Kidney capillary endothelial cell (primary cell): ENCODE data around the gene GGA3.
"Not testable (repeated sequence)": the region's sequence is repeated elsewhere in the genome, so short reads cannot be mapped to it uniquely, and the experiment has no call there.

Source experiments
- DNase-seq: peaks from one replicate; pipeline ENCODE4 v3.0.0-alpha.2; 2018; ENCODE audit warnings: low spot score

Gene GGA3

DNA sequence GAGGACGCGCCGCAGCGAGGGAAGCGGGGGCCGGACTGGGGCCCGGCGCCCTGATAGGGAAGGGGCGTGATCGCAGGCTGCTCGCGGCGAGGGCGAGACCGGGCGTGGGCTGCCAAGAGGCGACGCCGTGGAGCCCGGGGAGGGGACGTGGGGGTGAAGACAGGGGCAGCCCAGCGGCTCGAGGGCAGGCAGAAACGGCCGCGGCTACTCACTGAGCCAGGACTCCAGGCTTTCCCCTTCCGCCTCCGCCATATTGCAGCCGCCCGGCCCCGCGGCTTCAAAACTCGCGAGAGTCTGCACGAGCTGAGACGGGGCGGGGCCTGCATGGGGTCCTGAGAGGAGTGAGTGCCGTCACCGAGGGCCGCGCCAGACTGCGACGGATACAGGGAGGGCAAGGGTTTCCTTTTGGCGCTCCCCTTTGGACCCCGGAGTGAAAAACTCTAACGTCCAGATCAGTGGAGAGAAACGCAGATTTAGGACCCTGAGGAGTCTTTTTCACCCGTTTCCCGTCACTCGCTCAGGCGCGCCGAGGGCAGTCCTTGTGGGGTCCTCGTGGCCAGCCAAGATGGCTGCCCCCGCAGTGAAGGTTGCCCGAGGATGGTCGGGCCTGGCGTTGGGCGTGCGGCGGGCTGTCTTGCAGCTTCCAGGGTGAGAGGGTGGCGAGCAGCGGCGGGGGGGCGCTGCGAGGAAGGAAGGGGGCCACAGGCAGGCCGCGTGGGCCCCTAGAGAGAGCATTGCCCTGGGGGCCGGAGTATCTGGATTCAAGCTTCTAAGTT, at the start of gene GGA3, which contains the start of gene MRPS7:
TSS of gene GGA3 (minus strand) at position 271 of the 776 bp plus-strand sequence. CDS start at position 252, 19 bp downstream.
TSS of gene MRPS7 (plus strand) at position 544 of the 776 bp plus-strand sequence. CDS start at position 566, 22 bp downstream.
- DNase-seq: peak; percentile 91

DNA sequence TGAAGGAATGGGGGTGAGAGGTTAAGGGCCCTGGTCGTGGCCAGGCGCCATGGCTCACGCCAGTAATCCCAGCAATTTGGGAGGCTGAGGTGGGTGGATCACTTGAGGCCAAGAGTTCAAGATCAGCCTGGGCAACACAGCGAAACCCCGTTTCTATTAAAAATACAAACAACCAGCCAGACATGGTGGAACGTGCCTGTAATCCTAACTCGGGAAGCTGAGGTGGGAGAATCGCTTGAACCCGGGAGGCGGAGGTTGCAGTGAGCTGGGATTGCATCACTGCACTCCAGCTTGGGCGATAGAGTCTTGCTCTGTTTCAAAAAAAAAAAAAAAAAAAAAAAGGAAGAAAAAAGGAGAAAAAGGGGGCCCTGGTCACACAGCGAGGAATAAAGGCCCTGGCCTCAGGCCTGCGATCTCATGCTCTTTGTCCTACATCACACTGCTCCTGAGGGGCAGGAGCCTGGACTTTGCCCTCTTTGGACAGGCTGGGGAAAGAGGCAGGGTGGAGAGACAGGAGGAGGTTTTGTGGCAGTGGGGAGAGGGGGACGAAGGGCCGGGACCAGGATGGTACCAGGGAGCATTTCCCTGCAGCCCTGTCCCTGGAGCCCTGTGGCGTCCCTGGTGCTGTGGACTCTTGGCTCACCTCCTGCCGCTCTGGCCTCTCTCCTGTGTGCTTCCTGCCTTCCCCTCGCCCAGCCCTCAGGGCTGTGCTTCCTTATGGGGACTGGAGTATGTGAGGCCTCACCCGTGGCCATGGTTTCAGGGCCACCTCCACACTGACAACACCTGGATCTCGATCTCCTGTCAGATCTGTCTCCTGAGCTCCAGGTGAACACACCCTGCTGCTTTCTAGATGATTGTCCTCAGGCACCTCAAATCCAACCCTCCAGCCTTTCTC, 47.6 kb upstream of the GGA3 start:
- DNase-seq: no peak

GRCh38 chr17:75307957-75308731, 46.7 kb upstream of the GGA3 start:
- no peak for DNase-seq

DNA sequence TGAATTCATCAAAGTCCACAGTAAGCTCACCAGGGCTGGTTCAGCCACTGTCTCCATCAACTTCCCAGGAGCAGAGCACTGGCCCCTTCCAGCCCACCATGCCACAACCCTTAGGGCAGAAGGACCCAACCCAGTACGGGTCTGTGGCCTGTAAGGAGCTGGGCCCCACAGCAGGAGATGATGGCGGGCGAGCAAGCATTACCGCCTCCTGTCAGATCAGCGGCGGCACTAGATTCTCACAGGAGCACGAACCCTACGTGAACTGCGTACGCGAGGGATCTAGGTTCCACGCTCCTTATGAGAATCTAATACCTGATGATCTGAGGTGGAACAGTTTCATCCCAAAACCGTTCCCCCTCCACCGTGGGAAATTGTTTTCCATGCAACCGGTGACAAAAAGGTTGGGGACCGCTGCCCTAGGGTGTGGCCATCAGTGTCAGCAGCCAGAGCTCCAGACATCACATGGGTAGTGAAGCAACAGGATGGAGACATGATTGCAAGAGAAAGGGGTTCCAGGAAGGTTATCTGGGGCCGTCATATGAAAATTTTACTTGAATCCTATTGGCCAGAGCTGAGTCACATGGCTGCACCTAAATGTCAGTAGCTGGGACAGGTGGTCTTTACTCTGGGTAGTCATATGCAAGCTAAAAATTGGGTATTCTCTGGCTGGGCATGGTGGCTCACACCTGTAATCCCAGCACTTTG, 40.2 kb upstream of the GGA3 start:
- DNase-seq: no peak

- no peak for DNase-seq
Measured at GRCh38 chr17:75301049-75301448, 39.6 kb upstream of the GGA3 start.

DNA sequence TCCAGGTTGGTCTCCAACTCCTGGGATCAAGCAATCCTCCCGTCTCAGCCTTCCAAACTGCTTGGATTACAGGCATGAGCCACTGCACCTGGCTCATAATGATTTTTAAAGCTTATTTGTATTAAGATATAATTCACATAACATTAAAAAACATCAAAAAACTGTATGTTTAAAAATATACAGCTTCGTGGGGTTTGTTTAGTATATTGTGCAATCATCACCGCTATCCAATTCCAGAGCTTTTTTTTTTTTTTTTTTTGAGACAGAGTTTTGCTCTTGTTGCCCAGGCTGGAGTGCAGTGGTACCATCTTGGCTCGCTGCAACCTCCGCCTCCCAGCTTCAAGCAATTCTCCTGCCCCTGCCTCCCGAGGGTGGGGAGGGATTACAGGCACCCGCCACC, 38.9 kb upstream of the GGA3 start:
- no peak for DNase-seq

- DNase-seq: no peak
Measured at GRCh38 chr17:75295201-75296158, 34.1 kb upstream of the GGA3 start.

- DNase-seq: not testable (repeated sequence)
Measured at GRCh38 chr17:75292810-75293448, 31.5 kb upstream of the GGA3 start.

DNA sequence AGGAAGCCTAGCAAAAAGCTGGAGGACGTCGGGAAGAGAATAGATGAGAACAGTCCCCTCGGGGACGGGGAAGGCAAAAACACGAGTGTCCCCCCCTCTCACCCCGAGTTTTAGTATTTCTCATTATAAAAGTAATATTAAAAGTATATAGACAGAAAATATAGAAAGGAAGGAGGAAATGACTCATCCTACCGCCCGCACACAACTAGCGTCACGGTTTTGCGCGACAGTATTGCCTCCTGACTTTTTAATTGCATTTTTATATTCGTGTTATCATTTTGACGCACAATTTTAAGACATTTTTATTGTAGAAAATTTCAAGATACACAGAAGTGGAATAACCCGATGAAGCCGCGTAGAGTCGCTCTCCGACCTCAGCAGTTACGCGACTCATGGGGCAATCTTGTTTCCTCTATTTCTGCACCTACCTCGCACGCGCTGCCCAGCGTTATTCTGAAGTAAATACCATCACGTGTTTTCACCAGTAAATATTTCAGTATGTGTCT, 28.5 kb upstream of the GGA3 start:
- peak; percentile 72 for DNase-seq

DNA sequence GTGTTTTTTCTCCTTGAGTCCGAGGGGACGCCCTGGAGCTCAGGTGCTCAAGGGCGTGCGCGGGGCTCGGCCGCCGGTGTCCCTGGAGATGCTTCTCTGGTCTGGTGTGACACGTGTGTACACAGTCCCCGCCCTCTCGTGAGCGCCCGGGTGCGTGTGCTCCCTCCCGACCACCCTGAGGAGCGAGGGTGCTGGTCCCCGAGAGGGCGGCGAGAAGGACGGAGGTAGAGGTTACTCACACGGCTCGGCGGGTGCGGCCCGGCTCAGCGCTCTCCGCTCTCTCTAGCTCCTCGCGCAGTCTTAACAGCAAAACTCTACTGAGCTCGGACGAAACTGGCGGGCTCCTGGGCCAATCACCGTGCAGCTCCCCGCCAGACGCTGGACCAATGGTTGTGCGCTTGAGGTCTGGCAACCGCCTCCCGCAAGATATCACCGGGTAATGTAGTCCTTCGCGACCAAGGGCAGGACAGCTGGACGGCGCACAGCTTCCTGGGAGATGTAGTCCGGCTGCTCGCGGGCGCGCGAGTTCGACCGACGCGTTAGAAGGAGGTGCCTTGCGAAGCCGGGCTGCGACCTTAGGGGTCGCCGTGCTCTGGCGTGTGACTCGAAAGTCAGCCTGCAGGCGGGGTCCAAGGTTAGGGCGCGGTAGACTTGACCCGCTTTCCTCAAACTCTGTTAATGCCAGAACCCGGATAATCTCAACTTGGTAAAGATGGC, 27.9 kb upstream of the GGA3 start, which contains the start of gene SLC25A19:
TSS of gene SLC25A19 (minus strand) at position 319 of the 717 bp plus-strand sequence. CDS start 2,669 bp downstream, outside the sequence.
- DNase-seq: peak; percentile 99

DNA sequence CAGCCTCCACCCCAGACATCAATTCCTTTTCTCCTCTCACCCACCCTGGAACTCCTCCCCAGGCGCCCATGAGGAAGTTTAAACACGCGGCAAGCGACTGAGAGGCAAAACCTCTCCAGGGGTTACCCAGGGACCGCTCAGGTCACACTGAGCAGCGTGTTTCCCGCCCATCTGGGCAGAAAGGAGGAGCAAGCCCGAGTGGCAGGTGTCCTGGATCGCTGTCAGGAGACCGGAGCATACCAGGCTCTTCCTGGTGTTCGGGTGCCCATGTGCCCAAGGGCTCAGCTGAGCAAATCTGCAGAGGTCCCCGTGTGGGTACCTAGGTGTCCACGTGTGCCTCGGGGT, 27.3 kb upstream of the GGA3 start:
- no peak for DNase-seq

DNA sequence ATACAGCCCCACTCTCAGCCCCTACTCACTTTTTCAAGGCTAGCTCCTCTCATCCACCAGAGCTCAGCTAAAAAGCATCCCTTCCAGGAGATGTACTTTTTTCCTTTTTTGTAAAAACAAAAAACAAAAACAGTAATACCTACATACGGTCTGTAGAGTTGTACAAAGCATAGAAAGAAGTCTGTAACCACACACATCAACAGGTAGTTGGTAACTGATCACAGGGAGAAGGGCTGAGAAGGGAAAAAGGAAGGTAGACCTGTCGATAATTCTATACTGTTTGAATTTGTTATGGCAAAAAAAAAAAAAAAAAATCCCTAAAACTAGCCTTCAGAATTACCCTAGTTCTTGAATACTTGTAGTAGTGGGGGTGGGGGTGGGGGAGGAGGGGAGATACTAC, 27.0 kb upstream of the GGA3 start:
- DNase-seq: no peak

GRCh38 chr17:75287221-75287620, 25.8 kb upstream of the GGA3 start:
- no peak for DNase-seq

DNA sequence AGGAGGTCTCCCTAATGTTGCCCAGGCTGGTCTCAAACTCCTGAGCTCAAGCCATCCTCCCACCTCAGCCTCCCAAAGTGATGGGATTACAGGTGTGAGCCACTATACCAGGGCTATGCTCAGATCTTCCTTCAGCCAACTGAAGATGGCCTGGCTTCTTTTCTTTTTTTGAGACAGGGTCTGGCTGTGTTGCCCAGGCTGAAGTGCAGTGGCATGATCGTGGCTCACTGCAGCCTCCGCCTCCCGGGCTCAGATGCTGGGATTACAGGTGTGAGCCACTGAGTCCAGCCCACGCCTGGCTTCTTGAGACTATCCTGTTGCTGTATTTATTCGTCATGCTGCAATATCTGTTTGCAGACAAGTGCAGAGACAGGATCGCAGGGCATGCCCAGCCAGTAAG, 23.7 kb upstream of the GGA3 start:
- DNase-seq: no peak

DNA sequence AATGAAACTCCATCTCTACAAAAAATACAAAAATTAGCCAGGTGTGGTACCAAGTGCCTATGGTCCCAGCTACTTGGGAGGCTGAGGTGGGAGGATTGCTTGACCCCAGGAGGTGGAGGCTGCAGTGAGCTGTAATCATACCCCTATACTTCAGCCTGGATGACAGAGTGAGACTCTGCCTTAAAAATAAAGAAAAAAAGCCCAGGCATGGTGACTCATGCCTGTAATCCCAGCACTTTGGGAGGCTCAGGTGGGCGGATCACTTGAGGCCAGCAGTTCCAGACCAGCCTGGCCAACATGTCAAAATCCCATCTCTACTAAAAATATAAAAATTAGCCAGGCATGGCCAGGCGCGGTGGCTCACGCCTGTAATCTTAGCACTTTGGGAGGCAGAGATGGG, 18.8 kb upstream of the GGA3 start:
- DNase-seq: not testable (repeated sequence)

DNA sequence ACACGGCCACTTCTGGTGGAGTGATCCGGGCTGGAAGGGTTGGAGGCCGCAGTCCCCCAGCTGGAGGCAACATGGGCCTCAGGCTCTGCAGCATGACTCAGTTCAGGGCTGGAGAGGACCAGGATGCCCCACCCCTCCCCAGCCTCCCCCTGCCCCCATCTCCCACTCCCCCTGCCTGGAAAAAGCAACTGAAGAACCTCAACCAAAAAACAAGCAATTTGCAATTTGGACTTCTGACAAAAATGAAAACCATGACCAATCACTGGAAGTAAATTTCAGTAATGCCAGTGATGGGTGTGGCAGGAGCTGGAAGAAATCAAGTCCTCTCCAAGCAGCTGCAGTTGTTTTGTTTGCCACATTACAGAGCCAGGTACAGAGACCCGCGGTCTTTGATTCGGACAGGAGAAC, 16.3 kb upstream of the GGA3 start:
- DNase-seq: no peak

DNA sequence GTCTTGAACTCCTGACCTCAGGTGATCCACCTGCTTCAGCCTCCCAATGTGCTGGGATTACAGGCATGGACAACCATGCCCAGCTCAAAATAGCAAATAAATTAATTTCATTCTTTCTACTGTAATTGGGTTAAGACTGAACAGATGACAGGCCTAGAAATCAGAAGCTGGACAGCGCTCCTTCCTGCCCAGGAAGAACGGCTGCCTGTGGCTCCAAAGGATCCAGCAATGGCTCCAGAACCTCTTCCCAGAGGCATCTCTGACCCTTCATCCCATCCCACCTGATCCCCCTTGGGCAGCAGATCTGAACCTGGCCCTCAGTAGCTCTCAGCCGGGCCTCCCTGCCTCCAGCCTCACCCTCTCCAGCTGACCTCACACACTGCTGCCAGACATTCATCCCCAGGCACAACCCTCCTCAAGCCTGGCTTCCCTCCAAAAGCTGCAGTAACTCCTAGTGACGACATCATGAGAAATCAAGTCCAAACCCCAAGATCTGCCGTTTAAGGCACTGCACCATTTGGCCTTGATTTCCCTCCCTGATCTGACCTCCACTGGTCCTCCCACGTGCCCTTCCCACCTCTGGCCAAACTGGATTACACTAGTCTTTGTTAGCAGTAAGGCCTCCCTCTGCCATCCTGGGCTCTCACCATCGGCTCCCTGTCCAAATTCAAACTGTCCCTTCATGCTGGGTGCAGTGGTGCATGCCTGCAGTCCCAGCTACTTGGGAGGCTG, 12.7 kb upstream of the GGA3 start:
- no peak for DNase-seq

GRCh38 chr17:75272848-75273184, 11.4 kb upstream of the GGA3 start:
- DNase-seq: no peak
